ENCODE data around the gene DDX1. TPM values are rescaled to one million over a fixed set of nuclear protein-coding genes. Genes with fewer than 3 reads are reported as not detected.

Gene DDX1
- total RNA-seq, 2 donors from 2014 or later: 41.1 to 95.2 TPM

GRCh38 chr2:15654727-15655073 lies 63.0 kb downstream of the DDX1 start:
- Mint-ChIP-seq H3K9me3 (peaks cover 5% of the 10 kb centered on the region), H3K27ac (no peak overlapping the region), H3K4me1 (no peaks in the 10 kb centered on the region), H3K4me3 (no peak overlapping the region), H3K36me3 (ENCODE audit: low read depth) (no peaks in the 10 kb centered on the region), H3K27me3 (peaks cover 12% of the 10 kb centered on the region)
- no peak for ATAC-seq (replicated peaks)

- Mint-ChIP-seq H3K27ac (no peak overlapping the region), H3K4me1 (no peaks in the 10 kb centered on the region), H3K9me3 (peaks cover 5% of the 10 kb centered on the region), H3K27me3 (peaks cover 12% of the 10 kb centered on the region), H3K36me3 (ENCODE audit: low read depth) (no peaks in the 10 kb centered on the region), H3K4me3 (no peak overlapping the region)
- no peak for ATAC-seq (replicated peaks)
Measured at GRCh38 chr2:15655123-15655887, 63.6 kb downstream of the DDX1 start.

DNA sequence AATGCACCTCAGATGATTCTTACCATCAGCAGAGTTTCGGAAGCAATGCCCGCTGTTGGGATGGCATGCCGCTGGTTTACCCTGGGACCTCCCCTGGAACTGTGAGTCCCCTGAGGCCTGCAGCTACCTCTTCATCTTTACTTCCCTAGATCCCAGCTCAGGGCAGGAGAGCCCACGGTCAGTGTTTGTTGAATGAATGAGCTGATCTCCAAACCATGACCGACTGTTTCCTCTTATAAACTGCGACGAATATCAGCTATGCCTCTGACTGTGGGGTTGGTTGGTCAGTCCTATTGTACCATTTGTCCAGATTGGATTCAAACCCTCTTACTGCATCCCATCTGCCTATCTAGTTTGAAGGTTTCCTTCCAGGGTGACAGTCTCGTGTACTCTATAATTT lies 64.4 kb downstream of the DDX1 start:
- Mint-ChIP-seq H3K4me3 (no peak overlapping the region), H3K27ac (no peak overlapping the region), H3K9me3 (peaks cover 5% of the 10 kb centered on the region), H3K27me3 (peaks cover 12% of the 10 kb centered on the region), H3K36me3 (ENCODE audit: low read depth) (no peaks in the 10 kb centered on the region), H3K4me1 (no peaks in the 10 kb centered on the region)
- ATAC-seq (replicated peaks): no peak

- Mint-ChIP-seq H3K4me1 (no peaks in the 10 kb centered on the region), H3K36me3 (ENCODE audit: low read depth) (no peaks in the 10 kb centered on the region), H3K4me3 (no peak overlapping the region)
Measured at GRCh38 chr2:15657759-15658158, 66.1 kb downstream of the DDX1 start.

GRCh38 chr2:15658911-15659310 lies 67.2 kb downstream of the DDX1 start:
- H3K4me1 Mint-ChIP-seq: no peaks in the 10 kb centered on the region
- no peak overlapping the region for H3K27ac Mint-ChIP-seq
- H3K27me3 Mint-ChIP-seq: peaks cover 12% of the 10 kb centered on the region
- H3K36me3 Mint-ChIP-seq (ENCODE audit: low read depth): no peaks in the 10 kb centered on the region
- H3K4me3 Mint-ChIP-seq: no peak overlapping the region
- peaks cover 5% of the 10 kb centered on the region for H3K9me3 Mint-ChIP-seq
- ATAC-seq (replicated peaks): no peak

More at GRCh38 chr2:15657759-15658158, 66.1 kb downstream of the DDX1 start:
- Mint-ChIP-seq H3K27ac (no peak overlapping the region), H3K27me3 (peaks cover 12% of the 10 kb centered on the region), H3K9me3 (peaks cover 5% of the 10 kb centered on the region)
- no peak for ATAC-seq (replicated peaks)

DNA sequence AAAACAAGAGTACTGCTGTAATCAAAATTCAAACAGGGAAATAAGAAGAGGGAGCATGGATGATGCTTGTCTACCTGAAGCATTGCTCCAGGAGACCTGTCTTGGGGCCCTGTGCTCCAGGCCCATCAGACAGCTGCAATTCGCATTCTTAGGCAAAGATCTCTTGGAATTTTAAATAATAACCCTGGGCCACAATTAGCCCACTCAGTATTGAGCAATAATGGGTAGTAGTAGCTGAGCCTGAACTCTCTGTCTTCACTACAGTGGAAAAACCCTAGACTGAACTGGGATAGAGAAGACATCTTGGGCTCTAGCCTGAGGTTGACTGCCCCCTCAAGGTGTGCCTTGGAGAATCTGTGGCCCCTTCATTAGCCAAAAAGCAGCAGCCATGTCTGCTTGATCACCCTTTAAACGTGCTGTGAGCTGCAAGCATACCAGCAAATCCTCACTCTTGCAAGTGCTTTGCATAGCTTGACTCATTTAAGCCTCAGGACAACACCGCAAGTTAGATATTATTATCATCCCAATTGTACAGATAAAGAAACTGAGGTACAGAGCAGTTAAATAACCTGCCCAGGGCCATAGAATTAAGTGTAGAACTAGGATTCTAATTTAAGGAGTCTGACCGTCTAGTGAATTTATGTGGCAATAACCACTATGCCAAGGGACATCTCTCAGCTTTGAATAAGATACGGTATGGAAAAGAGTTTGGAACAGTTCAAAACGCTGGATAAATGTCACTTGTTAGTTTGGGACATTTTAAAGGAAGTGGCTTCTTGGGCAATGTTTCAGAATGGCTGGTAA lies 69.0 kb downstream of the DDX1 start:
- H3K9me3 Mint-ChIP-seq: peaks cover 5% of the 10 kb centered on the region
- no peak overlapping the region for H3K4me3 Mint-ChIP-seq
- H3K4me1 Mint-ChIP-seq: no peaks in the 10 kb centered on the region
- ATAC-seq (replicated peaks): no peak
- H3K27ac Mint-ChIP-seq: no peak overlapping the region
- H3K27me3 Mint-ChIP-seq: peaks cover 8% of the 10 kb centered on the region
- H3K36me3 Mint-ChIP-seq (ENCODE audit: low read depth): no peaks in the 10 kb centered on the region

- Mint-ChIP-seq H3K4me1 (no peaks in the 10 kb centered on the region), H3K27ac (no peak overlapping the region)
- ATAC-seq (replicated peaks): no peak
Measured at GRCh38 chr2:15661295-15661569, 69.6 kb downstream of the DDX1 start.

GRCh38 chr2:15662026-15662425 lies 70.4 kb downstream of the DDX1 start:
- Mint-ChIP-seq H3K27me3 (peaks cover 8% of the 10 kb centered on the region), H3K9me3 (peaks cover 5% of the 10 kb centered on the region), H3K27ac (no peak overlapping the region), H3K4me1 (no peaks in the 10 kb centered on the region), H3K36me3 (ENCODE audit: low read depth) (no peaks in the 10 kb centered on the region), H3K4me3 (no peak overlapping the region)
- ATAC-seq (replicated peaks): no peak

More at GRCh38 chr2:15661295-15661569, 69.6 kb downstream of the DDX1 start:
- H3K9me3 Mint-ChIP-seq: peaks cover 5% of the 10 kb centered on the region
- no peak overlapping the region for H3K4me3 Mint-ChIP-seq
- peaks cover 8% of the 10 kb centered on the region for H3K27me3 Mint-ChIP-seq
- no peaks in the 10 kb centered on the region for H3K36me3 Mint-ChIP-seq (ENCODE audit: low read depth)

DNA sequence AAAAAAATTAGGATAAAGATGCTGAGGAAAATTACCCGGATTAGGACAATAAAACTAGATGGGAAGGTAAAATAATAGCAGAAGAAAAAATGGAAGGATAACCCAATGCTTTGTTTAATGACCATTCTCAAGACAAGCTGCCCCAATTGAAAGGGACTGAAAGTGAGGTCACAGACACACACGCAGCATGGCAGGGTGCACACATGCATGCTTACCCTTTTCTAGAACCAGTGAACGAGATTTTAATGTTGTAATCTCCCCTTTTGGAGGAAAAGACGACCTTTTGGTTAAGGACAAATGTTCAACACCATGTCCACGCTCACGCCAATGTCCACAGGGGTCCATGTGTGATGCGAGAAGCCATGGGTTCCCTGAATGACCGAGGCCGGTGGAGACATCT lies 70.9 kb downstream of the DDX1 start:
- Mint-ChIP-seq H3K36me3 (ENCODE audit: low read depth) (no peaks in the 10 kb centered on the region), H3K27ac (no peak overlapping the region), H3K9me3 (peaks cover 5% of the 10 kb centered on the region), H3K4me1 (no peaks in the 10 kb centered on the region), H3K27me3 (peaks cover 8% of the 10 kb centered on the region), H3K4me3 (no peak overlapping the region)
- no peak for ATAC-seq (replicated peaks)

DNA sequence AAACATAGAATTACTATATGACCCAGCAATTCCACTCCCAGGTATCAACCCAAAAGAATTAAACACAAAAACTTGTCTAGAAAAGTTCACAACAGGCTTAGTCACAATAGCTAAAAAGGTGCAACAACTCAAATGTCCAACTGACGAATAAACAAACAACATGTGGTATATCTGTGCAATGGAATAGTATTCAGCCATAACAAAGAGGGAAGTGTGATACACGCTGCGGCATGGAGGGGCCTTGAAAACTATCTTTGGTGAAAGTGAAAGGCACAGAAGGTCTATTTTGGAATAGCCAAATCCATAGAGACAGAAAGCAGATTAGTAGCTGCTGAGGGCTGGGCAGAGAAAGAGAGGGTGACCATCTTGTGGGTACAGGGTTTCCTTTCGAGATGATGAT lies 72.1 kb downstream of the DDX1 start:
- Mint-ChIP-seq H3K4me1 (no peaks in the 10 kb centered on the region), H3K36me3 (ENCODE audit: low read depth) (no peaks in the 10 kb centered on the region), H3K4me3 (no peak overlapping the region), H3K9me3 (peaks cover 4% of the 10 kb centered on the region), H3K27ac (no peak overlapping the region), H3K27me3 (peaks cover 4% of the 10 kb centered on the region)
- ATAC-seq (replicated peaks): no peak

- H3K4me1 Mint-ChIP-seq: no peaks in the 10 kb centered on the region
- ATAC-seq (replicated peaks): no peak
- no peak overlapping the region for H3K27ac Mint-ChIP-seq
- no peaks in the 10 kb centered on the region for H3K9me3 Mint-ChIP-seq
- H3K27me3 Mint-ChIP-seq: no peaks in the 10 kb centered on the region
- no peak overlapping the region for H3K4me3 Mint-ChIP-seq
- no peaks in the 10 kb centered on the region for H3K36me3 Mint-ChIP-seq (ENCODE audit: low read depth)
Measured at GRCh38 chr2:15664273-15665066, 72.8 kb downstream of the DDX1 start.

DNA sequence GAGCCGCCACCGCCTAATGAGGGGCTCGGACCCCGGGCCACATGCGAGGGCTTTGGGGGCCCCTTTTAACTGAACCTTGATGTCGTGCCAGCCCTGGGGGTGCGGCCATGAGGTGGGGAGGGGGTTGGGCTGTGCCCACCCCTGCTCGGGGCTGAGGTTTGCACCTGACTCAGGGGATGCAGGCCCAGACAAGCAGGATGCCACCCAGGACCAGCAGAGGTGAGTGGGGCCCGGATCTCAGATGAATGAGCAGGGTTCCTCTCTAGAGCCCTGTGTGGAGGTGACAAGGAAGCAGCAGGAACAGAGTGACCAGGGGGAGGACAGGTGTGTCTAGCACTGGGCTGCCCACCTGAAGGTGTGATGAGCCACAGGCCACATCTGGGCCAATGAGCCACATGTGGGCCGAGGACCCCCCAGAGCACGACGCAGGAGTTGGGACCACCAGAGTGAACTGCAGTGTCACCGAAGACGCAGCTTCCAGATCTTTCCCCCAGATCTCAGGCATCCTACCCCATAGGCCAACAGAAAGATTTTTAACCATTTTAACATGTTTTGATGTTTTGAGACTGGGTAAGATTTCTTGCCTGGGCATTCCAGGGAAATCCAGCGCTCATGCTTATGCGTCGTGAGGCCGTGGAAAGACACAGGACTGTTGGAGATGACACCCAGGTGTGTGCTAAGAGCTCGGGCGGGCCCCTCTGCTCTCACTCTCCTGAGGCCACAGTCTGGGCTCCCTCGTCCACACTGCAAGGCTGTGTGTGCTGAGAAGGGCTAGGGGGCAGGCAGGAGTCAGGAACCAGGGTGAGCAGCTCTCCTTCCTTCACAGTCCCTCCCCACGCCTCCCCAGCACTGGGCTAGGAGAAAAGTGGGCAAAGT lies 73.6 kb downstream of the DDX1 start:
- Mint-ChIP-seq H3K4me3 (no peak overlapping the region), H3K27ac (no peak overlapping the region), H3K36me3 (ENCODE audit: low read depth) (no peaks in the 10 kb centered on the region), H3K4me1 (no peaks in the 10 kb centered on the region), H3K27me3 (no peaks in the 10 kb centered on the region), H3K9me3 (no peaks in the 10 kb centered on the region)
- no peak for ATAC-seq (replicated peaks)

GRCh38 chr2:15665943-15666460 lies 74.3 kb downstream of the DDX1 start:
- no peaks in the 10 kb centered on the region for H3K27me3 Mint-ChIP-seq
- H3K27ac Mint-ChIP-seq: no peak overlapping the region
- H3K36me3 Mint-ChIP-seq (ENCODE audit: low read depth): no peaks in the 10 kb centered on the region
- no peak overlapping the region for H3K4me3 Mint-ChIP-seq
- H3K4me1 Mint-ChIP-seq: no peaks in the 10 kb centered on the region
- no peak for ATAC-seq (replicated peaks)
- no peaks in the 10 kb centered on the region for H3K9me3 Mint-ChIP-seq

All from activated T-helper 17 cell treated with anti-CD3 and anti-CD28 coated beads, Interleukin-2, amount 50 U/mL, for 72 hours (primary cell).